ENCODE data around the gene DCK. TPM values are rescaled to one million over a fixed set of nuclear protein-coding genes. Genes with fewer than 3 reads are reported as not detected.

DCK gene
- total and polyA plus RNA-seq, 2 donors (not counting 1 experiment from before 2014, with no cell fraction given) = 34.8 to 58.2 TPM

Other genes with a start within 250 kb of the DCK start
- 43.2 and 44.2 TPM in 2 replicates for gene GRSF1, start 153.8 kb upstream of the DCK start, total RNA-seq
- 23.7 and 26.0 TPM in 2 replicates for gene GRSF1, start 153.8 kb upstream of the DCK start, polyA plus RNA-seq
- 30.4 and 32.4 TPM in 2 replicates for gene MOB1B, start 91.3 kb upstream of the DCK start, total RNA-seq
- gene MOB1B, start 91.3 kb upstream of the DCK start, polyA plus RNA-seq = 2.3 and 4.3 TPM in 2 replicates